Ishikawa (cell line): Measurements from ENCODE around the gene PTDSS2.

ENCODE experiments used
- CEBPB ChIP-seq: IDR thresholded peaks from 2 replicates; pipeline ENCODE4 v1.6.1; 2012
- CREB1 ChIP-seq: IDR thresholded peaks from 2 replicates; pipeline ENCODE4 v1.6.1; 2012; ENCODE audit warnings: low read depth
- EGR1 ChIP-seq: IDR thresholded peaks from 2 replicates; pipeline ENCODE4 v1.6.1; 2012
- EP300 ChIP-seq: IDR thresholded peaks from 2 replicates; pipeline ENCODE4 v1.6.1; 2012; ENCODE audit warnings: borderline replicate concordance
- FOXM1 ChIP-seq: IDR thresholded peaks from 2 replicates; pipeline ENCODE4 v1.6.1; 2012; ENCODE audit warnings: low read depth, borderline replicate concordance
- MAX ChIP-seq: IDR thresholded peaks from 2 replicates; pipeline ENCODE4 v1.6.1; 2012
- NFIC ChIP-seq: IDR thresholded peaks from 2 replicates; pipeline ENCODE4 v1.6.1; 2012
- RAD21 ChIP-seq: IDR thresholded peaks from 2 replicates; pipeline ENCODE4 v1.6.1; 2012; ENCODE audit warnings: low read depth
- REST ChIP-seq: IDR thresholded peaks from 2 replicates; pipeline ENCODE4 v1.6.1; 2012; ENCODE audit warnings: low read depth, mild to moderate bottlenecking
- TAF1 ChIP-seq: IDR thresholded peaks from 2 replicates; pipeline ENCODE4 v1.6.1; 2012; ENCODE audit warnings: low read depth, mild to moderate bottlenecking
- TCF12 ChIP-seq: IDR thresholded peaks from 2 replicates; pipeline ENCODE4 v1.6.1; 2012; ENCODE audit warnings: low read depth
- TEAD4 ChIP-seq: IDR thresholded peaks from 2 replicates; pipeline ENCODE4 v1.6.1; 2012
- YY1 ChIP-seq: IDR thresholded peaks from 2 replicates; pipeline ENCODE4 v1.6.1; 2012; ENCODE audit warnings: low read depth
- ZBTB7A ChIP-seq: IDR thresholded peaks from 2 replicates; pipeline ENCODE4 v1.6.1; 2012; ENCODE audit warnings: low read depth
- TF ChIP-seq, protein P1 (sequence below): IDR thresholded peaks from 2 replicates; pipeline ENCODE4 v1.6.1; 2012

PTDSS2 gene

GRCh38 chr11:503179-503981 lies 53.3 kb downstream of the PTDSS2 start:
- TF ChIP-seq, protein P1, sequence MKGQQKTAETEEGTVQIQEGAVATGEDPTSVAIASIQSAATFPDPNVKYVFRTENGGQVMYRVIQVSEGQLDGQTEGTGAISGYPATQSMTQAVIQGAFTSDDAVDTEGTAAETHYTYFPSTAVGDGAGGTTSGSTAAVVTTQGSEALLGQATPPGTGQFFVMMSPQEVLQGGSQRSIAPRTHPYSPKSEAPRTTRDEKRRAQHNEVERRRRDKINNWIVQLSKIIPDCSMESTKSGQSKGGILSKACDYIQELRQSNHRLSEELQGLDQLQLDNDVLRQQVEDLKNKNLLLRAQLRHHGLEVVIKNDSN: no peak

DNA sequence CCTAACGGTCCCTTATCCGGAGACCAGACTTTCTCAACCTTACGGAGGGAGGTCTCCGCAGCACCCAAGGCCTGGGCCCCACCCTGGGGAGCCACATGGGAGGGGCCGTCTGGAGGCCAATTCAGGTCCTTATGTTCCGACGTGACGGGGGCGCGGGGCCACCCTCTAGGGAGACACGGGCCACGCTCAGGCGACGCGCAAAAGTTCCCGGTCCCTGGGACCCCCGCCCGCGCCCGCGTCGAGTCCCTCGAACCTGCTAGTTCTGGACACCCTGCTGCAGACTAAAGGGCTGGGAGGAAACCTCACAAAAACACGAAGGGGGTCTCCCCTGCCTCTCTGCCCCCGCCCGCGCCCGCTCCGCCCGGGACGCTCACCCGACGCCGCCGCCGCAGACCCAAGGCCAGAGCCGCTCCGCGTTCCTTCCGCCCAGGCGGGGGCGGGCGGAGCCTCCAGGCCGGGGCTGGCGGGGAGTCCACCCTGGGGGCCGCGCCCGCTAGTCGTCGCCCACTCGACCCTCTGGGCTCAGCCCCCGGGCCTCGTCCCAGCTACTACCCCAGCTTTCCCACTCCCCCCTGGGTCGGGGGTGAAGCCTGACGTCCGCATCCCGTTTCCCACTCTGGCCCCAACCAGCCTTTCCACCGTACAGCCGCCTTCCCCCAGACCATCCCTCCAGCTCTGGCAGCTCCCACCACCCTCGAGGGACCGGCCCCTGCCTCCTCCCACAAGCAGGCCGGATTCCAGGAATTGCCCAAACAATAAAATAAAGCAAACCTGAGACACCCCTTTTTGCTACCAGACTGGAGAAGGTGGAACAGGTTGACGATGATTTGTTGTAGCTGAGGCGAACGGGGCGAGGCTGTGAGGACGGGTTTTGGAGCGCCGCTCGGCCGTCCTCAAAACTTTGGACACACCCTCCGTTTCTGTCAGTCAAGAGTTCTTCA lies 54.2 kb downstream of the PTDSS2 start:
- TF ChIP-seq EGR1 (no peak), YY1 (no peak), TCF12 (no peak), FOXM1 (no peak), REST (no peak), RAD21 (no peak), NFIC (no peak), MAX (no peak), CEBPB (no peak), EP300 (no peak), TEAD4 (no peak), ZBTB7A (no peak), CREB1 (no peak), TAF1 (no peak)
- TF ChIP-seq, protein P1: no peak

GRCh38 chr11:504994-505344 lies 54.9 kb downstream of the PTDSS2 start:
- TF ChIP-seq RAD21 (no peak), TCF12 (no peak), EGR1 (no peak), REST (no peak), TEAD4 (no peak), FOXM1 (no peak), CEBPB (no peak), TAF1 (no peak), YY1 (no peak), CREB1 (no peak), NFIC (no peak), ZBTB7A (no peak), EP300 (no peak), MAX (no peak)
- TF ChIP-seq, protein P1: no peak

DNA sequence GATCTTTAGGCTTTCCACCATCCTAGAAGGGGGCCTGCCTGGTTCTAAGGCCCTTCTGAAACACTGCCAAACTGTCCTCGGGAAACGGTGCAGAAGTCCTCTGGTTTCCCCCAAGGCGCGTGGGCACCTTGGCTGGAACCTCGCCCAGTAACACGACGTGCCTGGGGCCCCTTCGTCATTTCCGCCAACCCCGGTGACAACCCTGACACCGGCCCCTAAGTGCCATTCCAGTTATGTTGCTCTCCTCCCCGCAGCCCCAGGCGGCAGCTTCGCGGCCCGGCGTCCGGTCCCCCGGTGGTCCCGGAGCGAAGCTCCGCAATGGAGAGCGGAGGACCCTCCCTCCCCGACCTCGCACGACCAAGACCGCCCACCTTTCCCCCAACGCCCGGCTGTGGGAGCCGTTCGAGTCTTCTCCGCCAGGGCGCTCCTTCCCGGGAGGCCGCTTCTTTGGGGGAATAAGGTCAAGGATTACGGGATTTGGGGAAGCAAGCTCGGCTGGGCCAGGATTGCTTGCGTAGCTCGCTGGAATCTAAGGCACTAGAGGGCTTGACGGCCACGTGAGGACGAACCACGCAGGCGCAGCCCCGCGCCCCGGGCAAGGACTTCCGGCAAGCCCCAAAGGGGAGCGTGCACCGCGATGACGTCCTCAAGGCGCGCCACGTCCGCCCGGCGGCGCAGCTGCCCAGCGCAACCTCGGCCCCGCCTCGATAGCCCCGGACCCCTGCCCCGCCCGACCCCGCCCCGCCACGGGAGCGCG lies 56.3 kb downstream of the PTDSS2 start:
- peak; percentile 29 for TF ChIP-seq EGR1
- TF ChIP-seq CREB1: peak; percentile 95
- TF ChIP-seq NFIC: peak; percentile 68
- TF ChIP-seq ZBTB7A: no peak
- TF ChIP-seq, protein P1: peak; percentile 93
- TF ChIP-seq TEAD4: peak; percentile 13; the same call in 1 of the 2 replicates
- peak; percentile 94 for TF ChIP-seq MAX
- peak; percentile 63 for TF ChIP-seq TAF1
- TF ChIP-seq YY1: no peak
